GM21367 (cell line): Measurements from ENCODE around the gene NFE2L2.
"Not testable (repeated sequence)": the region's sequence is repeated elsewhere in the genome, so short reads cannot be mapped to it uniquely, and the experiment has no call there.

Source experiments
- ATAC-seq: cut with Tn5 transposase; IDR thresholded peaks from one replicate; pipeline ENCODE4 v1.9.1; 2021; ENCODE audit not compliant: unreplicated experiment

NFE2L2 gene

DNA sequence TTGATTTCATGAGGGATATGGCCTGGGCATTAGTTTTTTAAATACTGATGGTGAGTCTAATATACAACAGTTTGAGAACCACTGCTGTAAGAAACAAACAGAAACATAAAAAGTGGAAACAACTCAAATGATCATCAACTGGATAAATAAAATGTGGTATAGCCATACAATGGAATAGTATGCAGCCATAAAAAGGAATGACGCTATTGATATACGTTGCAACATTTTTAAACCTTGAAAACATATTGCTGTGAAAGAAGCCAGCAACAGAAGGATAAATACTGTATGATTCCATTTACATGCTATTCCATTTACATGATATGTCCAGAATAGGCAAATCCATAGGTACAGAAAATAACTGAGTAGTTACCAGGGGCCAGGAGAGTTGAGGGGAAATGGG is 6.5 kb downstream of the NFE2L2 start:
- no peak for ATAC-seq

GRCh38 chr2:177257471-177257870 is 7.1 kb downstream of the NFE2L2 start:
- ATAC-seq: no peak

- no peak for ATAC-seq
These were observed 7.8 kb downstream of the NFE2L2 start for GRCh38 chr2:177256695-177257094.

DNA sequence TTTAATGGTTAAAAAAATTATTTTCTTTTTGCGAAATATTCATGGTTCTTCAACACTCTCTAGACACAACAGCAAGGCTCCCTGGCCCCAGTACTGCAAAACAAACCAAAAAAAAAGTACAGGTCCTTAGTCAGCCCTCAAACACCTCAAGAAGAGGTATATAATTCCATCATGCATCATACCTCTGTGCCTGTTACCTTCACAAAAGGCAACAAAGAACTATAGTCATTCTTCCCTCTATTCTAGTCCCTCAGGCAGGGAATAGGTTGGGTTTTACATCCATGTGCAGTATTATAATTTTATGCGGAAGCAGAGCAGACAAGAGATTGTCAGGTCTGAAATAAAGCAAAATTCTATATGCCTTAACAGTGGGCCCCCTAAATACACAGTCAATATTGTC is 8.5 kb downstream of the NFE2L2 start:
- no peak for ATAC-seq

GRCh38 chr2:177255227-177255601 is 9.3 kb downstream of the NFE2L2 start:
- no peak for ATAC-seq

DNA sequence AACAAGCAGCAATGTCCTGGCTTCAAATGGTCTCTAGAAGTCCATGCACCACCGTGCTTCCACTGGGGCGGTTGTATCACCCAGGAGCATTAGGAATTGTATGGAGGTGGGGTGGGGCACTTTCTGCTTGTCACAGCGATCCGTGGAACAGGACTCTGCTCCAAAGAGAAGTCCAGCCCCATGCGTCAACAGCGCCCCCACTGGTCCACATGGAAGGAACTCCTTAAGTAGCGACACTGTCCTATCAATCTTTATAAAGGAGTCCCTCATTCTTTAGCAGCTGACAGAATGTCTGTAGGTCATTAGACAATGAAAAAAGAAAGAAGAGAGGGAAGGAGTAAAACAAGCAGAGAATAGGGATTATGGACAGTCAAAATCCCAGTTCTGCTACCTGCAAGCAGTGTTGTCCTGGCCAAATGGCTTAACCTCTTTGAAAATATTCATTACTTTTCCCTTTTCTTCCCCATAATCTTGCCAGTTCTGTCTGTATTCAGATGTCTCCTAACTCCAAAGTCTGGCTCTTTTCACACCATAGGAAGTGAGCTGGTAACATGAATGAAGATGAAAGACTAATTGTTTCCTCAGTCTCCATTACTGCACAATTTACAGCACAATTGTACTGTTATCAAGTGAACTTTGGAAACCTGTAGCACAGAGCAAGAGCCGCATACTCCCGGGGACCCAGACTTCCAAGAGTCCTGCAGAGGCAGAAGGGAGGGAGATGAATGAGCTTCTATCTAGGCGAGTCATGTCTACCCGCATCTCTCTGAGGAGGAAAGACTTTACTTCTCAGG is 9.9 kb downstream of the NFE2L2 start:
- no peak for ATAC-seq

- no peak for ATAC-seq
These were observed 10.8 kb downstream of the NFE2L2 start for GRCh38 chr2:177253704-177254103.

- no peak for ATAC-seq
These were observed 11.6 kb downstream of the NFE2L2 start for GRCh38 chr2:177252808-177253531.

- no peak for ATAC-seq
These were observed 13.4 kb downstream of the NFE2L2 start for GRCh38 chr2:177251165-177251542.

- ATAC-seq: no peak
These were observed 14.1 kb downstream of the NFE2L2 start for GRCh38 chr2:177250461-177250860.

GRCh38 chr2:177249038-177249437 is 15.5 kb downstream of the NFE2L2 start:
- no peak for ATAC-seq

GRCh38 chr2:177247693-177248262 is 16.7 kb downstream of the NFE2L2 start:
- no peak for ATAC-seq

DNA sequence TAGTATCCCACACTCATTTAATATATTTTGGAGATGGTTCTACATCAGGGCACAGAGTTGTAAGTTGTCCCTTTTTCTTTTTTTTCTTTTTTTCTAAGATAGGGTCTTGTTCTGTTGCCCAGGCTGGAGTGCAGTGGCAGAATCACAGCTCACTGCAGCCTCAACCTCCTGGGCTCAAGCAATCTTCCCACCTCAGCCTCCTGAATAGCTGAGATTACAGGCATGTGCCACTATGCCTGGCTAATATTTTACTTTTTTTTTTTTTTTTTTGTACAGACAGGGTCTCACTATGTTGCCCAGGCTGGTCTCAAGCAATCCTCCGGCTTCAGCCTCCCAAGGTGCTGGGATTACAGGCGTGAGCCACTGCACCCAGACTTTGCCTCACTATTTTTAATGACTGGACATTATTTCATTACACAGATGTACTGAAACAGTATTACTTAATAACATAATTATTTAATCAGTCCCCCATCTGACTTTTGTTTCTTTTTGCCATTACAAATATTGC is 17.9 kb downstream of the NFE2L2 start:
- not testable (repeated sequence) for ATAC-seq

- ATAC-seq: no peak
These were observed 18.5 kb downstream of the NFE2L2 start for GRCh38 chr2:177246000-177246399.

GRCh38 chr2:177245010-177245422 is 19.5 kb downstream of the NFE2L2 start:
- no peak for ATAC-seq

DNA sequence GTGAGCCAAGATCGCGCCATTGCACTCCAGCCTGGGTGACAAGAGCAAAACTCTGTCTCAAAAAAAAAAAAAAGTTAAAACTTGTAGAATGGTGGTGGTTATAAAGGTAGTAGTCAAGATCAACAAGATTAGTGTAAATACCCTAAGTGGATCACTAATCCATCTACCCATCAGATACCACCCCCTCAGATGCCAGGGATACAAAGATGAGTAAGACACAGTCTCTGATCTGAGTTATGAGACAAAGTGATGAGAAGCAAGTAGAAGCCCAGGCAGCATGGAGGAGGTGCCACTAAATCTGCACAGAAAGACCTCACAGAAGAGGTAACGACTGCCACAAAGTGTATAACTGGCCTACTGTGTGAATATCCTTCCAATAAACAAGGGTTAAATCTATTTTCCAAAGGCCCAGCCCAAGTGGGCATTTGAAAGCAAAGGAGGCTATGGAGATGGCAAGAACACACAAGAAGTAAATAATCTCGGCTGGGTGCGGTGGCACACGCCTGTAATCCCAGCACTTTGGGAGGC is 20.2 kb downstream of the NFE2L2 start:
- no peak for ATAC-seq

DNA sequence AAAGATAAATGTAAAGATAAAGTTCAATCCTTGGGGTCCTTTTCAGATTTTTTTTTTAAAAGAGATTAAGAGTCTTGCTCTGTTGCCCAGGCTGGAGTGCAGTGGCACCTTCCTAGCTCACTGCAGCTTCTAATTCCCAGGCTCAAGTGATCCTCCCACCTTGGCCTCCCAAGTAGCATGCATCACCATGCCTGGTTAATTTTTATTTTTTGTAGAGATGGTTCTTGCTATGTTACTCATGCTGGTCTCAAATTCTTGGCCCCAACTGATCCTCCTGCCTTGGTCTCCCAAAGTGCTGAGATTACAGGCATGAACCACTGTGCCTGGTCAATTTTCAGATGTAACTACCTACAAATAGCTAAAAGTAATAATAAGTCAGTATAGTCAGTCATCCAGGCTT is 21.1 kb downstream of the NFE2L2 start:
- no peak for ATAC-seq

- no peak for ATAC-seq
These were observed 21.5 kb downstream of the NFE2L2 start for GRCh38 chr2:177243073-177243472.

DNA sequence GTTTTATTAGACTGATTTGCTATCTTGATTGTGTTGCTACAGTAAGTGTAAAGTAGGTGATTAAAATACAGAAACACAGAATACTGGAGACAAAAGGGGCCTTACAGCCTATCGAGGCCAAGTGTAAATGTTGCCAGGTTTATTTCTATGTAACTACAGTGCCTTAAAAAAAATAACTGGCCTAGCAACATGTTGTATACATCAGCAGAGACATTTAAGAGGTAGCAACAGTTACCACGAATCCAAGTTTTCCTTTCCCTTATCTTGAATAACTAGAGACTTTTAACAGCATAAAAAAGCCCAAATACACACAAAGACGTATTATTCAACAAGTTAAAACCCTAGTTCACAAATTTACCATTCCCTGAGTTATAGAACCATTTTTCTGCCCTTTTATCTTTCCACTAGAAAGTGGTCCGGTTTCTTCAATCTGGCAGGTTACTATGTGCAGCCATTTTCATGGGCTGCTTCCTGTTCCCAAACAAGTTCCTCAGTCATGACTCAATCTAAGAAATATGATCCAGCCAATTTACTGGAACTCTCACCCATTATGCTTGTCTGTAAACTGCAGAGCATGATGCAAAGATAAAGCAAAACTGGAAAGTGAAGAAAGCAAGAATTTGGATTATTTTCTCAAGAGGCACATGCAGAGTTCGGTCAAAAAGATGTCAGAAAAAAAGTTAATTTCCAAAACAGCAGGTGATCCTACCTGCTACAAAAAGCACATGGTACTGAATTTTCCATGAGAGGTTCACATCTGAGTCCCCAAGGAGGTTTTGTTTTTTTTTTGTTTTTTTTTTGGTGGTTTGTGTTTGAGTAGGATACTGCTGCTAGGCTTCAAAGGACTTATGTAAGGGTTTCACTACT is 22.2 kb downstream of the NFE2L2 start:
- no peak for ATAC-seq

DNA sequence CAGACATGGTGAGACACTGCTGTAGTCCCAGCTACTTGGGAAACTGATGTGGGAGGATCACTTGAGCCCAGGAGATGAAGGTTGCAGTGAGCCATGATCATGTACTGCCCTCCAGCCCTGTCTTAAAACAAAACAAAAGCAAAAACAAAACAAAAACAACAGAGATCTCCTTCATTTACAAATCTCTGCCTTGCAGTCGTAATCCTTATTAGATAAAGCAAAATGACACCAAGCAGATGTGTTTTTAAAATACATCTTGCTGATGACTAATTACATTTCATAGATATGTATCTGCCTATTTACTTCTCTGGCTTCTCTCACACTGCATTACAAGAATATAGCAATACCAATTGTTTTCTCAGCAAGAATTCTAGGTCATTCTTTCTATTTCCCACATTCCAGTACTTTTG is 22.8 kb downstream of the NFE2L2 start:
- no peak for ATAC-seq
